Testis (tissue), 3 donors: ENCODE results near the gene PRM2. TPM values are rescaled to one million over a fixed set of nuclear protein-coding genes. Genes with fewer than 3 reads are reported as not detected.

Experiments
- DNase-seq: peaks from one replicate; pipeline ENCODE4 v3.0.0-alpha.2; 2019
- H3K27ac ChIP-seq, 2 donors: fragments of 200-600 bp; sonication (generic); one replicate each; pipeline ENCODE4 v1.5.1; 2019
- H3K27me3 ChIP-seq: fragments of 200-600 bp; sonication (generic); one replicate; pipeline ENCODE4 v1.5.1; 2019
- H3K36me3 ChIP-seq: fragments of 200-600 bp; sonication (generic); one replicate; pipeline ENCODE4 v1.5.1; 2017; ENCODE audit warnings: low read depth; ENCODE audit errors: missing control alignments
- H3K4me1 ChIP-seq: fragments of 200-600 bp; sonication (generic); one replicate; pipeline ENCODE4 v1.5.1; 2019
- H3K4me3 ChIP-seq, 2 donors: fragments of 200-600 bp; sonication (generic); one replicate each; pipeline ENCODE4 v1.5.1; 2017 to 2019
- H3K9me3 ChIP-seq: fragments of 200-600 bp; sonication (generic); one replicate; pipeline ENCODE4 v1.5.1; 2017
- CTCF ChIP-seq, 3 experiments: fragments of 450-650 bp in 2 of 3; fragments of 200-600 bp in 1 of 3; sonication (generic) in 1 of 3; IDR thresholded peaks; one replicate each; pipeline ENCODE4 v1.5.1; 2016 to 2019; ENCODE audit warnings: antibody characterized with exemption in 3 of 3, mild to moderate bottlenecking in 2 of 3, moderate library complexity in 1 of 3
- POLR2A ChIP-seq: fragments of 450-650 bp; IDR thresholded peaks from one replicate; pipeline ENCODE4 v1.6.1; 2017; ENCODE audit warnings: antibody characterized with exemption, mild to moderate bottlenecking, moderate library complexity
- WGBS, 2 donors: methylation state at CpG; one replicate each; pipeline ENCODE4 v1.1.5; 2018; 5-methylcytosine and 5-hydroxymethylcytosine counted together
- intact Hi-C: fragments of 100-400 bp; cut with DNase I; formaldehyde crosslinking; loops from one replicate; pipeline ENCODE4 v1.15.1; 2023; ENCODE audit warnings: low total_unique reads
- polyA plus RNA-seq: library from polyadenylated mRNA; stranded (reverse); fragments of 350-450 nt; fragmentation: Illumina TruSeq; extraction: RNeasy Lipid Tissue Mini Kit (QIAGEN cat#74804); gene quantifications from one replicate; pipeline ENCODE4 v1.2.3, GENCODE V29; 2014; ENCODE audit warnings: low read depth, low replicate concordance; ENCODE audit not compliant: insufficient read depth
- total RNA-seq, 2 donors: library from RNA; depleted of rRNA; stranded (reverse); fragments of >200 nt; gene quantifications; one replicate each; pipeline ENCODE4 v1.2.3, GENCODE V29; 2016

Gene PRM2
- total and polyA plus RNA-seq, 3 donors from 2014 or later: 3,179 to 16,461 (median 12,441) TPM

GRCh38 chr16:11259655-11260595, 16.4 kb downstream of the PRM2 start:
- WGBS, 2 donors: 77 to 80% methylated on average over 12 of the region's 12 CpGs

GRCh38 chr16:11258553-11259492, 17.5 kb downstream of the PRM2 start:
- intact Hi-C loops: loop anchor here (5.0 kb wide), 1 partner anchor 287 kb away; no protein-coding TSS in a partner anchor
- Histone ChIP-seq H3K4me3 (no peak overlapping the region), H3K4me1 (peaks cover 18% of the 10 kb centered on the region), H3K27me3 (no peaks in the 10 kb centered on the region), H3K27ac (peak overlapping the region; percentile 28 to 56), H3K36me3 (no peaks in the 10 kb centered on the region), H3K9me3 (no peaks in the 10 kb centered on the region)
- TF ChIP-seq POLR2A (no peak), CTCF (IDR thresholded peaks at IDR 0.05) (no peak)
- 39 to 42% methylated on average over 14 to 15 of the region's 15 CpGs for WGBS, 2 donors
- peak; percentile 77 for DNase-seq

More at GRCh38 chr16:11259655-11260595, 16.4 kb downstream of the PRM2 start:
- intact Hi-C loops: loop anchor here (5.0 kb wide), 1 partner anchor 288 kb away; no protein-coding TSS in a partner anchor
- H3K9me3 ChIP-seq: no peaks in the 10 kb centered on the region
- H3K36me3 ChIP-seq: no peaks in the 10 kb centered on the region
- DNase-seq: peak; percentile 60
- peaks cover 16% of the 10 kb centered on the region for H3K4me1 ChIP-seq
- no peaks in the 10 kb centered on the region for H3K27me3 ChIP-seq
- no peak overlapping the region for H3K4me3 ChIP-seq
- peak overlapping the region; percentile 39 to 56 for H3K27ac ChIP-seq
- TF ChIP-seq POLR2A: no peak
- no peak for TF ChIP-seq CTCF (IDR thresholded peaks at IDR 0.05)

GRCh38 chr16:11257131-11257938, 18.9 kb downstream of the PRM2 start:
- Histone ChIP-seq H3K9me3 (no peaks in the 10 kb centered on the region), H3K27ac (peak overlapping the region in 1 of 2 donors; percentile 97), H3K36me3 (no peaks in the 10 kb centered on the region), H3K4me1 (peaks cover 18% of the 10 kb centered on the region), H3K4me3 (peak overlapping the region; percentile 70 to 77), H3K27me3 (no peaks in the 10 kb centered on the region)
- intact Hi-C loops: loop anchor here (5.0 kb wide), 1 partner anchor 285 kb away; no protein-coding TSS in a partner anchor
- peak; percentile 85 for DNase-seq
- 18 to 25% methylated on average over 16 to 21 of the region's 21 CpGs for WGBS, 2 donors
- TF ChIP-seq CTCF (IDR thresholded peaks at IDR 0.05) (peak; percentile 58 to 65 (median 62)), POLR2A (no peak)

- H3K27ac ChIP-seq: peak overlapping the region; percentile 84 to 97
- H3K36me3 ChIP-seq: no peaks in the 10 kb centered on the region
- peak; percentile 49 for DNase-seq
- 1% methylated on average over 32 of the region's 32 CpGs; no CpG with 5 or more reads in 1 of the 2 donors for WGBS, 2 donors
- no peak for TF ChIP-seq CTCF (IDR thresholded peaks at IDR 0.05)
- TF ChIP-seq POLR2A: no peak
- H3K4me3 ChIP-seq: peak overlapping the region; percentile 70 to 77
- intact Hi-C loops: loop anchor here (5.0 kb wide), 1 partner anchor 284 kb away; no protein-coding TSS in a partner anchor
- H3K27me3 ChIP-seq: no peaks in the 10 kb centered on the region
- no peaks in the 10 kb centered on the region for H3K9me3 ChIP-seq
- peaks cover 18% of the 10 kb centered on the region for H3K4me1 ChIP-seq
Observed at GRCh38 chr16:11256661-11257130, 19.6 kb downstream of the PRM2 start.
